Transverse colon (tissue), 4 donors: ENCODE results near the gene C2CD3. TPM values are rescaled to one million over a fixed set of nuclear protein-coding genes. Genes with fewer than 3 reads are reported as not detected.

ENCODE experiments used
- DNase-seq: peaks from one replicate; pipeline ENCODE4 v3.0.0-alpha.2; 2019
- H3K27ac ChIP-seq, 4 donors: fragments of 200-600 bp; sonication (generic); 2 replicates each; pipeline ENCODE4 v1.5.1; 2016 to 2018; ENCODE audit warnings: inconsistent platforms in 4 of 4
- H3K27me3 ChIP-seq: fragments of 200-600 bp; sonication (generic); 2 replicates; pipeline ENCODE4 v1.5.1; 2017; ENCODE audit warnings: inconsistent platforms
- H3K36me3 ChIP-seq, 4 donors: fragments of 200-600 bp; sonication (generic); 2 replicates each; pipeline ENCODE4 v1.5.1; 2017 to 2019; ENCODE audit warnings: inconsistent platforms in 4 of 4
- H3K4me1 ChIP-seq, 4 donors: fragments of 200-600 bp; sonication (generic); 2 replicates each; pipeline ENCODE4 v1.5.1; 2017 to 2020; ENCODE audit warnings: inconsistent platforms in 4 of 4
- H3K4me3 ChIP-seq, 4 donors: fragments of 200-600 bp; sonication (generic); 1 replicate in 1 of 4; 2 replicates in 3 of 4; pipeline versions ENCODE4 v1.5.1 to v1.6.1; 2017 to 2019; ENCODE audit warnings: inconsistent platforms in 4 of 4
- H3K9me3 ChIP-seq, 2 donors: fragments of 200-600 bp; sonication (generic); 2 replicates each; pipeline ENCODE4 v1.5.1; 2017 to 2019; ENCODE audit warnings: inconsistent platforms in 2 of 2
- CTCF ChIP-seq, 5 experiments: fragments of 200-600 bp in 3 of 5; fragments of 450-650 bp in 2 of 5; sonication (generic) in 3 of 5; IDR thresholded peaks; 1 replicate in 2 of 5; 2 replicates in 3 of 5; pipeline ENCODE4 v1.5.1; 2016 to 2017; ENCODE audit warnings: antibody characterized with exemption in 5 of 5, inconsistent platforms in 3 of 5, mild to moderate bottlenecking in 2 of 5, moderate library complexity in 1 of 5
- EP300 ChIP-seq: sonication (generic); formaldehyde crosslinking; IDR thresholded peaks from one replicate; pipeline ENCODE4 v1.6.1; 2017; ENCODE audit warnings: antibody characterized with exemption, low read depth
- POLR2A ChIP-seq: fragments of 450-650 bp; IDR thresholded peaks from one replicate; pipeline ENCODE4 v1.6.1; 2016; ENCODE audit warnings: antibody characterized with exemption, mild to moderate bottlenecking, moderate library complexity
- POLR2AphosphoS5 ChIP-seq, 3 donors: sonication (generic); formaldehyde crosslinking; IDR thresholded peaks; one replicate each; pipeline ENCODE4 v1.6.1; 2016; ENCODE audit warnings: antibody characterized with exemption in 3 of 3
- WGBS, 2 donors: methylation state at CpG; one replicate each; pipeline ENCODE4 v1.1.5; 2018; ENCODE audit warnings: low coverage in 1 of 2; 5-methylcytosine and 5-hydroxymethylcytosine counted together
- in situ Hi-C, 4 donors: fragments of 200-750 bp; cut with MboI; loops; one replicate each; pipeline versions ENCODE4 v1.15.0 to v1.15.1; 2017; ENCODE audit warnings: low sequenced_read_pairs in 3 of 4, low pct_ligation_motif_present in 1 of 4, low pct_unique_long_range_greater_than_20kb in 1 of 4
- intact Hi-C: fragments of 100-400 bp; cut with DNase I; formaldehyde crosslinking; loops from one replicate; pipeline ENCODE4 v1.15.1; 2023; ENCODE audit warnings: low total_unique reads
- total RNA-seq, 4 donors: library from RNA; depleted of rRNA; stranded (reverse); fragments of >200 nt; gene quantifications; one replicate each; pipeline ENCODE4 v1.1.0, GENCODE V29; 2016

C2CD3 gene
- total RNA-seq, 4 donors from 2014 or later, result 22.2 to 52.5 (median 37.4) TPM

- no peaks in the 10 kb centered on the region for H3K9me3 ChIP-seq
- H3K36me3 ChIP-seq, result no peaks in the 10 kb centered on the region
- no peaks in the 10 kb centered on the region for H3K27me3 ChIP-seq
- H3K4me1 ChIP-seq, result peaks cover 14 to 31% (median 21%) of the 10 kb centered on the region in 4 donors
- DNase-seq, result no peak
- H3K4me3 ChIP-seq, result no peak overlapping the region
- intact Hi-C loops (loop anchor here (10.0 kb wide), 1 partner anchor 58 kb away; no protein-coding TSS in a partner anchor), in situ Hi-C loops (no loop called here)
- TF ChIP-seq POLR2A (no peak), EP300 (no peak), POLR2AphosphoS5 (IDR thresholded peaks at IDR 0.05) (no peak), CTCF (IDR thresholded peaks at IDR 0.05) (no peak)
- H3K27ac ChIP-seq, result peak overlapping the region in 2 of 4 donors; percentile 23 to 37
Measured at GRCh38 chr11:74023276-74023675, 147.5 kb downstream of the C2CD3 start.

- 91% methylated on average over 2 to 6 of the region's 6 CpGs for WGBS, 2 donors
- Histone ChIP-seq H3K27me3 (no peaks in the 10 kb centered on the region), H3K4me3 (no peak overlapping the region), H3K27ac (peak overlapping the region in 2 of 4 donors; percentile 23 to 37), H3K9me3 (no peaks in the 10 kb centered on the region), H3K36me3 (no peaks in the 10 kb centered on the region), H3K4me1 (peaks cover 20 to 39% (median 27%) of the 10 kb centered on the region in 4 donors)
- TF ChIP-seq POLR2AphosphoS5 (IDR thresholded peaks at IDR 0.05) (no peak), EP300 (no peak), CTCF (IDR thresholded peaks at IDR 0.05) (no peak), POLR2A (no peak)
- in situ Hi-C loops, result no loop called here
- no peak for DNase-seq
- intact Hi-C loops, result loop anchor here (10.0 kb wide), 1 partner anchor 58 kb away; no protein-coding TSS in a partner anchor
Measured at GRCh38 chr11:74022546-74022945, 148.3 kb downstream of the C2CD3 start.

- DNase-seq, result no peak
- Histone ChIP-seq H3K9me3 (no peaks in the 10 kb centered on the region), H3K36me3 (no peaks in the 10 kb centered on the region), H3K27ac (peak overlapping the region in 1 of 4 donors; percentile 3), H3K4me3 (no peak overlapping the region), H3K4me1 (peaks cover 20 to 39% (median 27%) of the 10 kb centered on the region in 4 donors), H3K27me3 (no peaks in the 10 kb centered on the region)
- intact Hi-C loops (loop anchor here (10.0 kb wide), 1 partner anchor 57 kb away; no protein-coding TSS in a partner anchor), in situ Hi-C loops (no loop called here)
- 94% methylated on average over 6 of the region's 6 CpGs; no CpG with 5 or more reads in 1 of the 2 donors for WGBS, 2 donors
- TF ChIP-seq EP300 (no peak), POLR2AphosphoS5 (IDR thresholded peaks at IDR 0.05) (no peak), CTCF (IDR thresholded peaks at IDR 0.05) (no peak), POLR2A (no peak)
Measured at GRCh38 chr11:74021998-74022397, 148.8 kb downstream of the C2CD3 start.

- Histone ChIP-seq H3K36me3 (no peaks in the 10 kb centered on the region), H3K9me3 (no peaks in the 10 kb centered on the region), H3K27ac (peak overlapping the region; percentile 88 to 89 (median 88)), H3K4me3 (no peak overlapping the region), H3K27me3 (no peaks in the 10 kb centered on the region), H3K4me1 (peaks cover 20 to 39% (median 28%) of the 10 kb centered on the region in 4 donors)
- intact Hi-C loops (loop anchor here (10.0 kb wide), 1 partner anchor 56 kb away; no protein-coding TSS in a partner anchor), in situ Hi-C loops (no loop called here)
- 60 to 73% methylated on average over 1 to 4 of the region's 4 CpGs for WGBS, 2 donors
- TF ChIP-seq POLR2AphosphoS5 (IDR thresholded peaks at IDR 0.05), result no peak
- no peak for TF ChIP-seq EP300
- DNase-seq, result no peak
Measured at GRCh38 chr11:74020539-74020938, 150.3 kb downstream of the C2CD3 start.
